Measurements from ENCODE around the gene CUX1. TPM values are rescaled to one million over a fixed set of nuclear protein-coding genes. Genes with fewer than 3 reads are reported as not detected.
"Not testable (repeated sequence)": the region's sequence is repeated elsewhere in the genome, so short reads cannot be mapped to it uniquely, and the experiment has no call there.

The CUX1 gene
- total RNA-seq, 1 donor from 2014 or later = 66.4 TPM

GRCh38 chr7:102321351-102322201 lies 504.1 kb downstream of the CUX1 start:
- no peak overlapping the region for H3K27ac Mint-ChIP-seq
- Histone ChIP-seq H3K4me3 (no peak overlapping the region), H4K20me1 (ENCODE audit: low read depth) (peaks cover 9% of the 10 kb centered on the region), H3K36me3 (no peaks in the 10 kb centered on the region), H3K4me2 (peak overlapping the region; percentile 45), H3K9me3 (ENCODE audit: low read depth) (no peaks in the 10 kb centered on the region), H3K9ac (no peak overlapping the region), H3K27me3 (peaks cover 22% of the 10 kb centered on the region), H3F3A (ENCODE audit: low read depth) (peaks cover 4% of the 10 kb centered on the region), H3K4me1 (no peaks in the 10 kb centered on the region), H3K79me2 (ENCODE audit: low read depth) (no peaks in the 10 kb centered on the region), H3K27ac (no peak overlapping the region), H2AFZ (replicated peaks) (no peak overlapping the region)
- no peaks in the 10 kb centered on the region for H3K9me3 Mint-ChIP-seq
- peaks cover 3% of the 10 kb centered on the region for H3K4me1 Mint-ChIP-seq
- peak; percentile 15 for TF ChIP-seq CTCF (IDR thresholded peaks at IDR 0.05)
- TF ChIP-seq EZH2 (IDR thresholded peaks at IDR 0.05) = no peak
- peak; percentile 83 for DNase-seq (ENCODE audit: low spot score)
- peaks cover 11% of the 10 kb centered on the region for H3K36me3 Mint-ChIP-seq
- no peak overlapping the region for H3K4me3 Mint-ChIP-seq
- peaks cover 3% of the 10 kb centered on the region for H3K27me3 Mint-ChIP-seq (ENCODE audit: insufficient read depth, low read depth)

- DNase-seq (ENCODE audit: low spot score) = no peak
- Mint-ChIP-seq H3K4me3 (no peak overlapping the region), H3K4me1 (peaks cover 3% of the 10 kb centered on the region), H3K27ac (no peak overlapping the region), H3K36me3 (peaks cover 8% of the 10 kb centered on the region), H3K9me3 (no peaks in the 10 kb centered on the region), H3K27me3 (ENCODE audit: insufficient read depth, low read depth) (no peaks in the 10 kb centered on the region)
- Histone ChIP-seq H3K4me3 (no peak overlapping the region), H3K27me3 (peaks cover 22% of the 10 kb centered on the region), H3K79me2 (ENCODE audit: low read depth) (no peaks in the 10 kb centered on the region), H3K36me3 (no peaks in the 10 kb centered on the region), H4K20me1 (ENCODE audit: low read depth) (peaks cover 9% of the 10 kb centered on the region), H3K9me3 (ENCODE audit: low read depth) (no peaks in the 10 kb centered on the region), H3F3A (ENCODE audit: low read depth) (peaks cover 4% of the 10 kb centered on the region), H3K4me2 (no peak overlapping the region), H3K9ac (no peak overlapping the region), H3K27ac (no peak overlapping the region), H2AFZ (replicated peaks) (no peak overlapping the region), H3K4me1 (no peaks in the 10 kb centered on the region)
- no peak for TF ChIP-seq EZH2 (IDR thresholded peaks at IDR 0.05)
- TF ChIP-seq CTCF (IDR thresholded peaks at IDR 0.05) = no peak
- TF ChIP-seq EZH2phosphoT487 (IDR thresholded peaks at IDR 0.05) = no peak
Measured at GRCh38 chr7:102322202-102322715, 504.8 kb downstream of the CUX1 start.

GRCh38 chr7:102323914-102324195 lies 506.4 kb downstream of the CUX1 start:
- H3K4me1 ChIP-seq = no peaks in the 10 kb centered on the region
- peaks cover 8% of the 10 kb centered on the region for H3K4me1 Mint-ChIP-seq
- H3K27ac ChIP-seq = no peak overlapping the region
- H3K4me3 ChIP-seq = no peak overlapping the region
- no peaks in the 10 kb centered on the region for H3K79me2 ChIP-seq (ENCODE audit: low read depth)
- H2AFZ ChIP-seq (replicated peaks) = no peak overlapping the region
- H3K4me3 Mint-ChIP-seq = no peak overlapping the region
- H3K27ac Mint-ChIP-seq = no peak overlapping the region
- TF ChIP-seq EZH2phosphoT487 (IDR thresholded peaks at IDR 0.05) (no peak), EZH2 (IDR thresholded peaks at IDR 0.05) (no peak), CTCF (IDR thresholded peaks at IDR 0.05) (no peak)
- H3F3A ChIP-seq (ENCODE audit: low read depth) = peaks cover 4% of the 10 kb centered on the region
- no peaks in the 10 kb centered on the region for H3K36me3 ChIP-seq
- H3K27me3 Mint-ChIP-seq (ENCODE audit: insufficient read depth, low read depth) = no peaks in the 10 kb centered on the region
- peaks cover 9% of the 10 kb centered on the region for H4K20me1 ChIP-seq (ENCODE audit: low read depth)
- peaks cover 8% of the 10 kb centered on the region for H3K36me3 Mint-ChIP-seq
- no peak for DNase-seq (ENCODE audit: low spot score)
- H3K27me3 ChIP-seq = peaks cover 22% of the 10 kb centered on the region
- H3K9me3 ChIP-seq (ENCODE audit: low read depth) = no peaks in the 10 kb centered on the region
- H3K9me3 Mint-ChIP-seq = no peaks in the 10 kb centered on the region
- no peak overlapping the region for H3K4me2 ChIP-seq
- no peak overlapping the region for H3K9ac ChIP-seq

GRCh38 chr7:102325106-102325505 lies 507.7 kb downstream of the CUX1 start:
- not testable (repeated sequence) for H3K4me1 Mint-ChIP-seq; H3K4me1 ChIP-seq; H3K27ac Mint-ChIP-seq; H2AFZ ChIP-seq (replicated peaks); H3K9me3 ChIP-seq (ENCODE audit: low read depth); H3F3A ChIP-seq (ENCODE audit: low read depth); H3K27ac ChIP-seq; H3K36me3 ChIP-seq; H3K36me3 Mint-ChIP-seq; H3K4me3 Mint-ChIP-seq; H3K9me3 Mint-ChIP-seq; H3K27me3 Mint-ChIP-seq (ENCODE audit: insufficient read depth, low read depth); DNase-seq (ENCODE audit: low spot score); H3K79me2 ChIP-seq (ENCODE audit: low read depth); H4K20me1 ChIP-seq (ENCODE audit: low read depth); H3K4me3 ChIP-seq; H3K9ac ChIP-seq; H3K4me2 ChIP-seq
- H3K27me3 ChIP-seq = peaks cover 22% of the 10 kb centered on the region

All from neural progenitor cell (in vitro differentiated cells).